BJ (cell line): Measurements from ENCODE around the gene FAM174A. TPM values are rescaled to one million over a fixed set of nuclear protein-coding genes. Genes with fewer than 3 reads are reported as not detected.

Experiments used
- CTCF ChIA-PET: fragments of 350-600 bp; formaldehyde crosslinking; extraction: SDS; loops from one replicate; lab custom pipeline; 2021; ENCODE audit warnings: antibody characterized with exemption, inconsistent platforms; lab: Yijun Ruan, JAX
- POLR2A ChIA-PET: fragments of 300-600 bp; sonication (Branson Sonifier 250); formaldehyde crosslinking; extraction: SDS; loops from one replicate; lab custom pipeline; 2021; ENCODE audit warnings: antibody characterized with exemption; lab: Charles Lee
- DNase-seq: peaks from one replicate; pipeline ENCODE4 v3.0.0-alpha.2; 2011; ENCODE audit warnings: low read depth
- H3K27me3 ChIP-seq: 2 replicates; pipeline ENCODE4 v1.6.0; 2011; ENCODE audit warnings: low read length; ENCODE audit not compliant: control insufficient read depth, insufficient read depth
- H3K36me3 ChIP-seq: 2 replicates; pipeline ENCODE4 v1.5.1; 2011; ENCODE audit warnings: low read length; ENCODE audit not compliant: control insufficient read depth, insufficient read depth
- H3K4me3 ChIP-seq: 2 replicates; pipeline ENCODE4 v1.5.1; 2011; ENCODE audit warnings: low read depth, mild to moderate bottlenecking, control low read depth, low read length
- polyA plus RNA-seq: library from polyadenylated mRNA; depleted of rRNA; stranded (reverse); fragments of >200 nt; gene quantifications from 2 replicates; pipeline ENCODE4 v1.2.3, GENCODE V29; 2011
- TF ChIP-seq, protein P1 (sequence below): IDR thresholded peaks from 2 replicates; pipeline ENCODE4 v1.5.1; 2011; ENCODE audit warnings: low read depth, mild to moderate bottlenecking, control low read depth, inconsistent platforms, low read length, moderate library complexity; ENCODE audit not compliant: insufficient read depth

FAM174A gene
- polyA plus RNA-seq, 1 experiment: 7.9 TPM

DNA sequence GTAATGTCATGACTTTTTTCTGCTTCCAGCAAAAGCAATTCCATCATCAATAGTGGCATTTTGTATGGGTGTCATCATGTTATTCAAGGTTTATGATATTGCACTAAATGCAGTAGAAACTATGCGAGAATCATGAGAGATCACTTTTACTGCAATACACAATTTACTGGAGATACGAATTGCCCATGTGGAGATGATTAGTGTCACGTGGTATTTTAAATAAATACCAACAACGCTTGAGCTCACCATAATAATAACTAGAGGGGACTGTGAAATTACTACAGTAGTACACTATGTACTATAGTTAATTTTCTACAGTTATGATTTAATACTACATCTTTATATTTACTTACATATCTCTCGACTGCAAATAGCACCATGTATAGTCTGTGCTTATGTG is 49.7 kb downstream of the FAM174A start:
- no peaks in the 10 kb centered on the region for H3K27me3 ChIP-seq
- TF ChIP-seq, protein P1, sequence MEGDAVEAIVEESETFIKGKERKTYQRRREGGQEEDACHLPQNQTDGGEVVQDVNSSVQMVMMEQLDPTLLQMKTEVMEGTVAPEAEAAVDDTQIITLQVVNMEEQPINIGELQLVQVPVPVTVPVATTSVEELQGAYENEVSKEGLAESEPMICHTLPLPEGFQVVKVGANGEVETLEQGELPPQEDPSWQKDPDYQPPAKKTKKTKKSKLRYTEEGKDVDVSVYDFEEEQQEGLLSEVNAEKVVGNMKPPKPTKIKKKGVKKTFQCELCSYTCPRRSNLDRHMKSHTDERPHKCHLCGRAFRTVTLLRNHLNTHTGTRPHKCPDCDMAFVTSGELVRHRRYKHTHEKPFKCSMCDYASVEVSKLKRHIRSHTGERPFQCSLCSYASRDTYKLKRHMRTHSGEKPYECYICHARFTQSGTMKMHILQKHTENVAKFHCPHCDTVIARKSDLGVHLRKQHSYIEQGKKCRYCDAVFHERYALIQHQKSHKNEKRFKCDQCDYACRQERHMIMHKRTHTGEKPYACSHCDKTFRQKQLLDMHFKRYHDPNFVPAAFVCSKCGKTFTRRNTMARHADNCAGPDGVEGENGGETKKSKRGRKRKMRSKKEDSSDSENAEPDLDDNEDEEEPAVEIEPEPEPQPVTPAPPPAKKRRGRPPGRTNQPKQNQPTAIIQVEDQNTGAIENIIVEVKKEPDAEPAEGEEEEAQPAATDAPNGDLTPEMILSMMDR: no peak
- DNase-seq: peak; percentile 2
- no peak overlapping the region for H3K4me3 ChIP-seq
- no peaks in the 10 kb centered on the region; the same call in 1 of the 2 replicates for H3K36me3 ChIP-seq
- ChIA-PET CTCF (no interaction called here), POLR2A (no interaction called here)

DNA sequence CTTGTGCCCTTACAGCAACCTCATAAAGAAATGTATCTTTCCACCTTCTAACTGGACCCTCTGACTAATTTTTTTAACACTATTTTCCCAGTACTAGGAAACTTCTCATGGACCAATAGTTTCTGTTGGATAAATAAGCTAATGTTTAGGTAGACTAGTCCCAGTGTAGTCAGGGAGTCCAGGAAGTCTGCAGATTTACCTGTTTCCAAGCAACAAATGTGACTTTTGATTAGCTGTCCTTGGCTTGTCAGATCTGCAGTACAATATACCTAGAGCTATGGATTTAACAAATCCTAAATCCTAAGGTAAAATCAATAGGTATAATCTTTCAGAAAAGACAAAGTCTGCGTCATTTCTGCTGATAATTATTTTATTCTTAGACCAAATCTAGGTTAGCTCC is 55.7 kb downstream of the FAM174A start:
- TF ChIP-seq, protein P1: no peak
- H3K36me3 ChIP-seq: no peaks in the 10 kb centered on the region; the same call in 1 of the 2 replicates
- ChIA-PET POLR2A (no interaction called here), CTCF (interaction anchor here (1.2 kb wide), 1 partner anchor 9 kb away, joined by 3 read pairs; no protein-coding TSS in a partner anchor)
- no peaks in the 10 kb centered on the region for H3K27me3 ChIP-seq
- no peak overlapping the region for H3K4me3 ChIP-seq
- no peak for DNase-seq

DNA sequence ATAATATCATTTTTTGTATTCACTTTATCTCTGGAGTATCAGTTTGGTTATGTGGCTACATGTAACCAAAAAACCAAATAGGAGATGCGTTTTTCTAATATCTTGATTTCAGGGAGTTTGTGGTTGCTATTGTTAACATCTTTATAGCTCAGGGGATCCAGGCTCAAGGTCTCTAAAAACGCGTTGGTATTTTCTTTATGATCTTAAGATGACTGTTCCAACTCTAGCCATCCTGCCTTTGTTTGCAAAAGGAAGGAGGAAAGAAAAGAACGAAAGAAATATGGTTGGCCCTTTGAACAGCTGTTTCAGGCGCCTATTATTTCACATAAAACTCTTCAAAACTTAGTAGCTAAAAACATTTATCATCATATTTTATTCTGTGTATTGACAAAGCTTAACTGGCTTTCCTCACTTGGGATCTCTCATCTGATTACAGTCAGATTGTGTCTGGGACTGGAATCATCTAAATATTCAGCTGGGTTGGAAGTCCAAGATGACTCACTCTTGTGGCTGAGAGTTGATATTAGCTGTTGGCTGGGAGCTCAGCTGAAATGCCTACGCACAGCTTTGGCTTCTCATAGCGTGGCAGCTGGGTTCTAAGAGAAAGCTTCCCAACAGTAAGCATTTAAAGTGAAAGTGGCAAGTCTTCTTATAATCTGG is 60.1 kb downstream of the FAM174A start:
- DNase-seq: peak; percentile 76
- TF ChIP-seq, protein P1: no peak
- Histone ChIP-seq H3K4me3 (no peak overlapping the region), H3K27me3 (no peaks in the 10 kb centered on the region), H3K36me3 (no peaks in the 10 kb centered on the region)
- POLR2A ChIA-PET: no interaction called here
- CTCF ChIA-PET: interaction anchor here (0.6 kb wide), 1 partner anchor 28 kb away, joined by 3 read pairs; no protein-coding TSS in a partner anchor

DNA sequence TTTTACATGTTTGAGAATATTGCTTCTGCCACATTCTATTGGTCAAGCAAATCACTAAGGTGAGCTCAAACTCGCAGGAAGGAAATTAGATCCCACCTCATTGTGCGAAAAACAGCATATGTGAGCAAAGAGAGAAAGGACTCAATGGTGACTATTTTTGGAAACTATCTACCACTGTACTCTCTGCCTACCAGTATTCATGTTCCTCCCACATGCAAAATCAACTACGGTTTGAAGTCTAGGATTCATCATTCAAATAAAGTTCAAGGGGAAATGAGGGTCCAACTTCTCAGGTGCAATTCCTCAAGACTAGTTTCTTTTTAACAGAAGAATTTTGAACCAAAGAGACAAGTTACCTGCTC is 60.6 kb downstream of the FAM174A start:
- CTCF ChIA-PET: interaction anchor here (0.6 kb wide), 1 partner anchor 27 kb away, joined by 3 read pairs; no protein-coding TSS in a partner anchor
- TF ChIP-seq, protein P1: no peak
- POLR2A ChIA-PET: no interaction called here
- no peak for DNase-seq
- no peak overlapping the region for H3K4me3 ChIP-seq
- no peaks in the 10 kb centered on the region for H3K27me3 ChIP-seq
- no peaks in the 10 kb centered on the region for H3K36me3 ChIP-seq

- H3K4me3 ChIP-seq: no peak overlapping the region
- ChIA-PET CTCF (no interaction called here), POLR2A (no interaction called here)
- TF ChIP-seq, protein P1: no peak
- H3K36me3 ChIP-seq: no peaks in the 10 kb centered on the region
- no peak for DNase-seq
- no peaks in the 10 kb centered on the region for H3K27me3 ChIP-seq
Observed at GRCh38 chr5:100598446-100598845, 63.3 kb downstream of the FAM174A start.
